NCI-H2107 treated with DMSO at 0.1 percent for 48 hours (cell line): ENCODE measurements around the gene MT1M.

ENCODE experiments used
- DNase-seq: peaks from one replicate; lab custom pipeline; 2025; ENCODE audit not compliant: unreplicated experiment; lab: John Stamatoyannopoulos, UW

MT1M gene

GRCh38 chr16:56625943-56626654 lies 6.4 kb upstream of the MT1M start:
- DNase-seq = no peak

GRCh38 chr16:56626685-56627084 lies 5.8 kb upstream of the MT1M start:
- DNase-seq = no peak

DNA sequence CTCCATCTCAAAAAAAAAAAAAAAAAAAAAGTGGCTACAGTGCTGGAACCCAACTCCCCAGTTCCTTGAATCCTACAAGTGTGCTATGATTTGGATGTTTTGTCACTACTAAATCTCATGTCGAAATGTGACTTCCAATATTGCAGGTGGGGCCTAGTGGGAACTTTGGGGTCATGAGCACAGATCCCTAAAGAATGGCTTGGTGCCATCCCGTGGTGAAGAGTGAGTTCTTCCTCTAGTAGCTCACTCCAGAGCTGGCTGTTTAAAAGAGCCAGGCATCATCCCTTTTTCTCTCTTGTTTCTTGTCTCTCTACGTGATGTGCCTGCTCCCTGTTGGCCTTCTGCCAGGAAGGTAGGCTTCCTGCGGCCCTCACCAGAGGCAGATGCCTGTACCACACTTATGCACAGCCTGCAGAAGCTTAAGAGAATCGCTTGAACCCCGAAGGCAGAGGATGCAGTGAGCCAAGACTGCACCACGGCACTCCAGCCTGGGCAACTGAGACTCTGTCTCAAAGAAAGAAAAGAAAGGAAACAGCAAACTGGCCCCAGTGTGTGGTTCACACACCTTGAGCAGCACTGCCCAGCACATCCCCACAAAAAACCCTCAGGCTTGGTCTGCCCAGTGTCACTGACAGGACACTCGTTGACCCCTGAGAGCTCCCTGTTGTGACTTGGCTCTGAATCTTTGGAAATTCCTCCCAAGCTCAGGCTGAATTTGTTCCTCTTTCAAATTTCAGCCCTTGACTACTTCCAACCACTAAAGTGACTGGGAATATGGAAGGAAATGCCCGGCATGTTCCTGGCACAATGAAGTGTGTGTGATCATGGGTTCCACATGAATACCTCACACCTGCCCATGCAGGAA lies 3.7 kb upstream of the MT1M start:
- DNase-seq = no peak

- DNase-seq = no peak
Measured at GRCh38 chr16:56629531-56629930, 2.9 kb upstream of the MT1M start.

GRCh38 chr16:56630134-56630533 lies 2.3 kb upstream of the MT1M start:
- DNase-seq = no peak

DNA sequence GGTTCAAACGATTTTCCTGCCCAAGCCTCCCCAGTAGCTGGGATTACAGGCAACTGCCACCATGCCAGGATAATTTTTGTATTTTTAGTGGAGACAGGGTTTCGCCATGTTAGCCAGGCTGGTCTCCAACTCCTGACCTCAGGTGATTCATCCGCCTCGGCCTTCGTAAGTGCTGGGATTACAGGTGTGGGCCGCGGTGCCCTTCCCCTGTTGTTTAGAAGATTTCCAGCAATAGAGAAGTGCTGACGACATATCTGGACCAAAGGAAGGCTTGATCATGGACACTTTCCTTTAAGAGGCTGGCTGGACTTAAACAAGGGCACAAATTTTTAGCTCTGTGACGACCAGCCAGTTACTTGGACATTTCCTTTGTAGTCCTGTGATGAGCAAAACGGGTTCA lies 1.3 kb upstream of the MT1M start:
- no peak for DNase-seq

- no peak for DNase-seq
Measured at GRCh38 chr16:56631832-56632155, 665 bp upstream of the MT1M start.

- no peak for DNase-seq
Measured at GRCh38 chr16:56632848-56633365, 448 bp downstream of the MT1M start.

DNA sequence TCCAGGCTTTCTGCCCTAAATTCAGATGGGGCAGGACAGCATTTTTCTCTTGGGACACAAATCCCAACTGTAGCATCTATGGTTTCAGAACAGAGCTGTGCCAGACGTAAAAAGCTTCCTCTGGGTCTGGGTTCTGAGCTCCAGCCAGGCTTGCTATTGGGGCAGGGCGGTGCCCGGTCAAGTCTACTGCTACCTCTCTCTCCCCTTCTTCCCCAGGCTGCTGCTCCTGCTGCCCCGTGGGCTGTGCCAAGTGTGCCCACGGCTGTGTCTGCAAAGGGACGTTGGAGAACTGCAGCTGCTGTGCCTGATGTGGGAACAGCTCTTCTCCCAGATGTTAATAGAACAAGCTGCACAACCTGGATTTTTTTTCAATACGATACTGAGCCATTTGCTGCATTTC lies 1.1 kb downstream of the MT1M start:
- no peak for DNase-seq

GRCh38 chr16:56634715-56635440 lies 2.4 kb downstream of the MT1M start:
- DNase-seq = no peak

- no peak for DNase-seq
Measured at GRCh38 chr16:56635441-56635967, 3.0 kb downstream of the MT1M start.

DNA sequence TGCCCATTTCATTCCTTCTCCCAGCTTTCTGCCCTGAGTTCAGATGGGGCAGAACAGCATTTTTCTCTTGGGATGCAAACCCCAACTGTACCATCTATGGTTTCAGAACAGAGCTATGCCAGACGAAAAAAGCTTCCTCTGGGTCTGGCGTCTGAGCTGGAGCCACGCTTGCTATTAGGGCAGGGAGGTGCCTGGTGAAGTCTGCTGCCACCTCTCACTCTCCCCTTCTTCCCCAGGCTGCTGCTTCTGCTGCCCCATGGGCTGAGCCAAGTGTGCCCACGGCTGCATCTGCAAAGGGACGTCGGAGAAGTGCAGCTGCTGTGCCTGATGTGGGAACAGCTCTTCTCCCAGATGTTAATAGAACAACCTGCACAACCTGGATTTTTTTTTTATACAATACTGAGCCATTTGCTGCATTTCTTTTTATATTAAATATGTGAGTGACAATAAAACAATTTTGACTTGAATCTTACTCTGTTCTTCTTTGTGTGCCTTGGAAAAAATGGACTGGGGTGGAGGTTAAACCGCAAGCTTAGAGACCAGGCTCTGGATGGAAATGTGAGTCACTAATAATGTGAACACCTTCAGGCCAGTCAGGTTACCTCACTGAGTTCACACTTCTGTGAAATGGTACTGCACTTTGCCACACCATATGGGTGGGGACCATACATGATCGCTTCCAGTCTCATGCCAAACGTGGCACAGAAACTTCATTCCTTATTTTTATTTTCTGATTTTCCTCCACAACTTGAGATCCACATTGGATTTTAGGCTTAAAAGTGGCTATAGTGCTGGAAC lies 4.4 kb downstream of the MT1M start:
- no peak for DNase-seq

- DNase-seq = no peak
Measured at GRCh38 chr16:56637814-56638750, 5.6 kb downstream of the MT1M start, which contains the start of gene MT1A. TSS of gene MT1A (plus strand) at chr16:56638666. CDS start at chr16:56638739, 73 bp downstream.

DNA sequence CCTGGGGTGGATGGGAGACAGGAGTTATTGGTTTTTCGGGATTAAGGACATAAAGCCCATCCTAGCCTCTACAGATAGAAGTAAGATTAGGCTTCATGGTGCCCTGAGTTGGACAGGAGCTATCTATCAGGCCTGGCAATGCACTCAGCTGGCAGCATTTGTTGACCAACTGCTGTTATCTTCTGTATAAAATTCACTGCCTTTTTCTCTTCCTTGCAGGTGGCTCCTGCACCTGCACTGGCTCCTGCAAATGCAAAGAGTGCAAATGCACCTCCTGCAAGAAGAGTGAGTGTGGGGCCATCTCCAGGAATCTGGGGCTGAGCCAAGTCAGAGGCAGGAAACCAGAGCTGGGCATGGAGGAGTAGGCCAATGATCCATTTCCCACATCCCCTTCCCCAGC lies 6.6 kb downstream of the MT1M start:
- no peak for DNase-seq

- DNase-seq = no peak
Measured at GRCh38 chr16:56640076-56640475, 7.6 kb downstream of the MT1M start.

DNA sequence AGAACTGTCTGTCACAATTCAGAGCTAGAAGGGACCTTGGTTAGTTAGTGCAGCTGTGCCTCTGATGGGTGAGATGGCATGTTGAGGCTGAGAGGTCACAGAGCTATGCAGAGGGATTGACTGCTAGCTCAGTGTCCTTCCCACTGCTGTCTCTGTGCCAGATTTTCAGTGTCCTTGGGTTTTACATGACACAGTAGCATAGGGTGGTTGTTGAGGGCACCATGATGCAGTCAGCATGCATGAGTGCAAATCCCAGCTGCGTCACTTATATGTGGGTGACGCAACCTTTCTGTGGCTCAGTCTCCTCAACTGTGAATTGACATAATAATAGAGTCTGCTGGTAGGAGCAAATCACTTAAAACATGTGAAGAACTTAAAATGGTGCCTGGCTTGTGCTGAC lies 8.7 kb downstream of the MT1M start:
- no peak for DNase-seq

- DNase-seq = peak; percentile 16
Measured at GRCh38 chr16:56643080-56643778, 10.8 kb downstream of the MT1M start.

DNA sequence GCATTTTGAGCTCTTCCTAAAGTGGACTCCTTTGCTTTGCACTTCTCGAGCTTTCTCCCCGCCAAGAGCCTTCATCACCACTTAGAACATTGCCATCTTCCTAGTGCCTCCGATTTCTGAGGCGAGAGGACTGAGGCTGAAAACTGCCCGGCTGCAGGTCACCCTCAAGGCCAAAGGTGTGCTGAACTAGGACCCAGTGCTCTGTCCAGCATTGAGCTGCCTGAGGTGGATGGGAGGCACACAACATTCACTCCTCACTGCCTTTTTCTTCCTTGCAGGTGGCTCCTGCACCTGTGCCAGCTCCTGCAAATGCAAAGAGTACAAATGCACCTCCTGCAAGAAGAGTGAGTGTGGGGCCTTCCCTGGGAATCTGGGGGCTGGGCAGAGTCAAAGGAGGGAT lies 11.4 kb downstream of the MT1M start:
- DNase-seq = no peak

DNA sequence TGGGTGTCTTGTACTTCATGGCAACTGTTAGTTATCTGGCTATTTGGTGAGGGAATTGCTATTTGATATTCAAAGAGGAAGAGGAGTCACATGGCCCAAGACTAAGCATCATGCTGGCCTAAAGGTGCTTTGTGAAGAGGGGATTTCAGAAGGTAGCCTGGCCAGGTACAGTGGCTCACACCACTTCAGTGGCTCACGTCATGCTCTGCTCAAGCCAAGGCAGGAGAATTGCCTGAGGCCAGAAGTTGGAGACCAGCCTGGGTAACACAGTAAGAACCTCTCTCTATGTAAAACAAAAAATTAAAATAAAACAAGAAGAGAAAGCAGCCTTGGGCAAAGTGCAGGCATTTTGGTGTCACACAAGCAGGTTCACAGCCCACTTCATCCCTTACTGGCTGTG lies 12.9 kb downstream of the MT1M start:
- no peak for DNase-seq
